ENCODE data around the gene OARD1. TPM values are rescaled to one million over a fixed set of nuclear protein-coding genes. Genes with fewer than 3 reads are reported as not detected.

The OARD1 gene
- polyA plus RNA-seq, 1 experiment: 3.4 TPM

DNA sequence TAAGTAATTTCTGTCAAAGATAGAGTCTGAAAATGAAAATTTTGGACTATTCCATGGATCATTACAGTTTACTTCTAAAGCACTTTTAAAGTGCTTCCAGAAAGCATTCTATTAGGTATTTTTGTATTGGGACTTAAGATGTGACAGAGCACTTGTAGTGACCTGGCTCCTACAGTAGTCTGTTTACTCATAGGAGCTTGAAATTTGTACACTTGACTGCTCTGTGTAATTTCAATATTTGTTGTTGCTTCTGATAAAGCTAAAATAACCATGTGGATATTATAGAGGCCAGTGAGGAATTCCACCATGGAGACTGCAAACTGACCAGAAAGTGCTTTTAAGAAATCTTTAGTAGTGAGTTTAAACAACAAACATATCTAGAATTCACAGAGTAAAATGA, 10.9 kb upstream of the OARD1 start:
- CTCF ChIA-PET: no interaction called here
- H3K27me3 ChIP-seq (ENCODE audit: control insufficient read depth, insufficient read depth, low read length): no peaks in the 10 kb centered on the region
- no peak for TF ChIP-seq CTCF (IDR thresholded peaks at IDR 0.05; ENCODE audit: insufficient read depth, low read depth, low read length)
- H3K36me3 ChIP-seq (ENCODE audit: control insufficient read depth, insufficient read depth, low read length): peaks cover 4% of the 10 kb centered on the region
- no peak for DNase-seq (ENCODE audit: low read depth)
- H3K4me3 ChIP-seq (ENCODE audit: low read depth, low read length): no peak overlapping the region
- POLR2A ChIA-PET: no interaction called here

DNA sequence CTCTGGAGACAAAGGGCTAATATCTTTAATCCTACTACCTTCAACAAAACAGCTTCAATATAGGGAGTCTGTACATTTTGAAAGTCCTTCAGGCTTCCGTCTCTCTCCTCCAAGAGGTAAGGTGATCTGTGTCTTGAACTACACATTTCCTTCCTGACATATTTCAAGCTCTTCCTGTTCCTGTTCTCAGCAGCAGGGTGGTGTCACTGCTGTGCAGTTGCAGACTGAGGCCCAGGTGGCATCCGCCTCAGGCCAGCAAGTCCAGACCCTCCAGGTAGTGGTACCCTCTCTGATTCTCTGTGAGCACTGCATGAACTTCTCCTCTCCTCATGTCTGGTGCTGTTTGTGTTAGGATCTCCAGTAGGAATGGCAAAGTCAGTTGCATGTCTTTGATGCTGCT, 8.5 kb upstream of the OARD1 start:
- TF ChIP-seq CTCF (IDR thresholded peaks at IDR 0.05; ENCODE audit: insufficient read depth, low read depth, low read length): no peak
- no peak for DNase-seq (ENCODE audit: low read depth)
- H3K4me3 ChIP-seq (ENCODE audit: low read depth, low read length): no peak overlapping the region
- H3K36me3 ChIP-seq (ENCODE audit: control insufficient read depth, insufficient read depth, low read length): peaks cover 4% of the 10 kb centered on the region
- ChIA-PET CTCF (no interaction called here), POLR2A (no interaction called here)
- H3K27me3 ChIP-seq (ENCODE audit: control insufficient read depth, insufficient read depth, low read length): no peaks in the 10 kb centered on the region

GRCh38 chr6:41079080-41079479, 6.9 kb upstream of the OARD1 start:
- H3K36me3 ChIP-seq (ENCODE audit: control insufficient read depth, insufficient read depth, low read length): peaks cover 4% of the 10 kb centered on the region
- H3K27me3 ChIP-seq (ENCODE audit: control insufficient read depth, insufficient read depth, low read length): no peaks in the 10 kb centered on the region
- POLR2A ChIA-PET: no interaction called here

DNA sequence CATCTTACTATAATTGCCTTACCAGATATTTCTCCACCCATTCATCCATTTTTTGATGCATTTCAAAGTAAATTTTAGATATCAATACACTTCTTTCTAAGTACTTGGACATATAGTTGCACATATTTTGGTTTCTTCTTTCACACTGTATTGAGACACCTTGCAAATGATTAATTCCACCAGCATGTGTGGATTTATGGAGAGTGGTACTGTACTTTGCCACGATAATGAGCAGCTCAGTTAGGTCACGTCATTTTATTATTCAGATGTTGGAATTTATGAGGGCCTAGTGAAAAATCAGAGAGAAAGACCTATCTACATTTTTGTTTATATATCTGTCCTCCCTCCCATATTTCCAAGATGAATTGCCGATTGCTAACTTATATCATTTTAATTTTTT, 5.9 kb upstream of the OARD1 start:
- peaks cover 3% of the 10 kb centered on the region for H3K36me3 ChIP-seq (ENCODE audit: control insufficient read depth, insufficient read depth, low read length)
- ChIA-PET POLR2A (no interaction called here), CTCF (interaction anchor here (0.6 to 1.3 kb wide), 2 partner anchors 27 to 104 kb away, joined by 3 to 5 read pairs; no protein-coding TSS in a partner anchor)
- no peak for DNase-seq (ENCODE audit: low read depth)
- H3K27me3 ChIP-seq (ENCODE audit: control insufficient read depth, insufficient read depth, low read length): no peaks in the 10 kb centered on the region
- no peak for TF ChIP-seq CTCF (IDR thresholded peaks at IDR 0.05; ENCODE audit: insufficient read depth, low read depth, low read length)
- no peak overlapping the region for H3K4me3 ChIP-seq (ENCODE audit: low read depth, low read length)

More at GRCh38 chr6:41079080-41079479, 6.9 kb upstream of the OARD1 start:
- no peak overlapping the region for H3K4me3 ChIP-seq (ENCODE audit: low read depth, low read length)
- no peak for DNase-seq (ENCODE audit: low read depth)
- CTCF ChIA-PET: no interaction called here
- no peak for TF ChIP-seq CTCF (IDR thresholded peaks at IDR 0.05; ENCODE audit: insufficient read depth, low read depth, low read length)

- Histone ChIP-seq H3K36me3 (ENCODE audit: control insufficient read depth, insufficient read depth, low read length) (peaks cover 3% of the 10 kb centered on the region), H3K4me3 (ENCODE audit: low read depth, low read length) (no peak overlapping the region), H3K27me3 (ENCODE audit: control insufficient read depth, insufficient read depth, low read length) (no peaks in the 10 kb centered on the region)
- ChIA-PET POLR2A (no interaction called here), CTCF (interaction anchor here (0.6 to 1.3 kb wide), 2 partner anchors 27 to 105 kb away, joined by 3 to 5 read pairs; no protein-coding TSS in a partner anchor)
- TF ChIP-seq CTCF (IDR thresholded peaks at IDR 0.05; ENCODE audit: insufficient read depth, low read depth, low read length): no peak
- DNase-seq (ENCODE audit: low read depth): no peak
Observed at GRCh38 chr6:41077536-41077935, 5.4 kb upstream of the OARD1 start.

Measured in BJ (cell line).